Endometrial microvascular endothelial cells (primary cell): ENCODE data around the gene SIM2. TPM values are rescaled to one million over a fixed set of nuclear protein-coding genes. Genes with fewer than 3 reads are reported as not detected.
"Not testable (repeated sequence)": the region's sequence is repeated elsewhere in the genome, so short reads cannot be mapped to it uniquely, and the experiment has no call there.

Experiments used
- in situ Hi-C: cut with HindIII; loops from 2 replicates; pipeline ENCODE4 v1.10.0; 2017; ENCODE audit warnings: low sequenced_read_pairs, low pct_unique_long_range_greater_than_20kb; ENCODE audit errors: inconsistent ontology term
- total RNA-seq: library from RNA; depleted of rRNA; stranded (reverse); fragments of >200 nt; gene quantifications from one replicate; pipeline ENCODE4 v1.2.3, GENCODE V29; 2015; ENCODE audit errors: inconsistent ontology term

The SIM2 gene
- total RNA-seq = under 0.01 TPM

GRCh38 chr21:36698981-36699545 lies at the start of gene SIM2:
TSS of gene SIM2 (plus strand) at chr21:36699115. CDS start at chr21:36699747, 632 bp downstream.
- in situ Hi-C loops = no loop called here

DNA sequence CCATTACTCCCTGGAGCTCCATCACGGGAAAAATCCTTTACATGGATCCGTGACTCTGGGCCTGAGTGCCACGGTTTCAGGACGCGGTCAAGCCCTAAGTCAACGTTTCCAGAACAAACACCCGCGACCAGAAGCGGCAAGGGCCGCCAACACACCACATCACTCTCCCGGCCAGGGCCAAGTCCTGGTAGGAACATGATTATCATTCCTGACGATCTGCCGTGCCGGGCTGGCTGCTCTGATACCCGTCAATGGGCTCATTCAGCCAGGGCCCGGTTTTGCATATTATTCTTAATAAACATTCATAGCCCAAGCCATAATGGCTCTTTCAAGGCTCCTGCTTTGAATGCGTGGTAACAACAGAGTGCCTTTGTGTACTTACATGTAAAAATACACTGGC lies 44.6 kb upstream of the SIM2 start:
- in situ Hi-C loops = no loop called here

- in situ Hi-C loops = no loop called here
Observed at GRCh38 chr21:36654796-36655325, 44.1 kb upstream of the SIM2 start.

- in situ Hi-C loops = no loop called here
Observed at GRCh38 chr21:36656138-36656537, 42.8 kb upstream of the SIM2 start.

DNA sequence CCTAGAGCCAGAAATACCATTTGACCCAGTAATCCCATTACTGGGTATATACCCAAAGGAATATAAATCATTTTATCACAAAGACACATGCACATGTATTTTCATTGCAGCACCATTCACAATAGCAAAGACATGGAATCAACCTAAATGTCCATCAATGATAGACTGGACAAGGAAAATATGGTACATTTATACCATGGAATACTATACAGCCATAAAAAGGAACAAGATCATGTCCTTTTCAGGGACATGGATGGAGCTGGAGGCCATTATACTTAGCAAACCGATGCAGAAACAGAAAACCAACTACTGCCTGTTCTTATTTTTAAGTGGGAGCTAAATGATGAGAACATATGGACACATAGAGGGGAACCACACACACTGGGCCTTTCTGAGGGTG lies 41.6 kb upstream of the SIM2 start:
- in situ Hi-C loops = not testable (repeated sequence)

DNA sequence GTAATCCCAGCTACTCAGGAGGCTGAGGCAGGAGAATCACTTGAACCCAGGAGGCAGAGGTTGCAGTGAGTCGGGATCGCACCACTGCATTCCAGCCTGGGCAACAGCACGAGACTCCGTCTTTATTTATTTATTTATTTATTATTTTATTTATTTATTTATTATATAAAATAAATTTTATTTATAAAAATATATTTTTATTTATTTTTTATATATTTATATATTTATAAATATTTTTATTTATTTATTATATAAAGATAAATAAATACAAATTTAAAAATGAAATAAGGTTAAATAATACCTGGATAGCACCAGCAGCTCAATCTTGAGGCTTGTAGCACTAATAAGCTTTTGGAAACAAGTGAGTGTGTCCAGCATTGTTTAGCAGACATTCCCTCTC lies 40.9 kb upstream of the SIM2 start:
- in situ Hi-C loops = no loop called here

- in situ Hi-C loops = no loop called here
Observed at GRCh38 chr21:36658926-36659325, 40.0 kb upstream of the SIM2 start.

DNA sequence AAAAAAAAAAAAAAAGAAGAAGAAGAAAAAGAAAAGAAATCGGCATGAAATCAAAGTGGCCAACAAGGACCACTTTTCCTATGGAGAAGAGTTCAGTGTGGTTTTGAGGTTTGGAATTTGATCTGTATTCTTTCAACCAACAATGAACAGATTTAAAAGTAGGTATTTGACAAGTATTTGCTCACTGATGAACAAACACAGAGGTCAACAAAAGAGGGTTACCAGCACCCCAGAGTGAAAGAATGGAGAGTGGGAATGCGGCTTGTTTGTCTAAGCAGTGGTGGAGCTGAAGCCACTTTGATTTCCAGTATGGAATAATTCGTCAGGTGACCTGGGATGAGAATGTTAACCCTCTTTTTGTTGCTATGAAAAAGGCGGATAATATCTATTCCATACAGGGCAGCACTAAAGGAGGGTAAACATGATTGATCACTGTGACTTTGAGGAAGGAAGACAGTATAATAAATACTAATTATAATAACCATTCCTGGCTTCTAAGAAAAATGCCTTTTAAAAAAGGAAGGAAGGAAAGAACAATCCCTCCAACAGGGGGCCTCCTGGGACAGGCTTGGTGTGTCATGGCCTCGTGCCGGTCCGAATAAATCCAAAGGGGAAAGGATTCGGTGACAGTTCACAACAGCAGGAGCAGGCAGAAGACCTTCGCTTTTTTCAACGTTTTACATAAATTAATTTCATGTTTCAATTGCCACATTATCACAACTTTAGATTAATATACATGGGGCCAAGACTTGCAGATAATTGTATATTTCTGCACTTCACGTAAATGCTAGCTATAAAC lies 37.2 kb upstream of the SIM2 start:
- in situ Hi-C loops = no loop called here

DNA sequence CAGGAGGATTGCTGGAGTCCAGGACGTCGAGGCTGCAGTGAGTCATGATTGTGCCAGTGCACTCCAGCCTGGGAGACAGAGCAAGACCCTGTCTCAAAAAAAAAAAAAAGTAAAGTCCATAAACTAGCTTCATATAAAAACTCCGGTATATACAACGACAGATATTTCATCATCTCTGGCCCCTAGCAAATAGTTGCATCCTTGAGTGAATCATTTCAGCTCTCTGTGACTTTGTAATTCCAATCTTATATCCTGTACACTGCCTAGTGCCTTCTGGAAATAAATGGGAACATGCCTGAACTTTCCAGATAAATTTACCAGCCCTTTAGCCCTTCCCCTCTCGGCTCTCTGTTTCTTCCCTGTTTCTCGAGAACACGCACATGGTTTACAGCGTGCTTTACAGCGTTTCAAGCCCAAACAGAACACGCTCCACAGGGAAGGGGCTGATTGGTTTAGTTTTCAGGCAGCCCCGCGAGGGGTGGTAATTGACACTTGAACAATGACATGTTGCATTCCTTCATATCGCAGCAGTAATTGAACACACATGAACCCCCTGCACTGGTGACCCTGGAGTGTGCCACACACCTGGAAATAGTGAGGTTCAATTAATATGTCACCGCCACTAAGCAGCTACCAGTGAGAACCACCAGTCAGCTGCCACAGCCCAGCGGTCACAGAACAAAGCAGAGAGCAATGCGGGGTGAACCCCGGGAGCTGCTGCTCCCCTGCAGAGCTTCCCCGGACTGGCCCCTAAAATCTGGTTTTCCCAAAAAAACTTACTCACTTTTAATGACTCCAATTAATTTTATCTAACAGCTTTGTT lies 35.7 kb upstream of the SIM2 start:
- in situ Hi-C loops = no loop called here

DNA sequence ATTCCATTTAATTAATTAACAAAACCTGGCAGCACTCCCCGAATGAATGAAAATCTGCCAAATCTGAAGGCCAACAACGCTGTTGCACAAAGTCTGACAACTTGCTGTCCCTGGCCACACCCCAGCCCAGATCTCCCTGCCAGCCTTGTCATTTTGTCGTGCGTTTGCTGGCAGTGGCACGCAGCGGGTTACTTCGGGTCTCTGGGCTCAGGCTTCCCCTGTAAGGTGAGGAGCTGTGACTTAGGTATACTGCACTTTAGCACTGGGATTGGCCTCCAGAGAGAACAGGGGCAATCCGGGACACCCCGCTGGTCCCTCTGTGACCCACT lies 34.3 kb upstream of the SIM2 start:
- in situ Hi-C loops = no loop called here

DNA sequence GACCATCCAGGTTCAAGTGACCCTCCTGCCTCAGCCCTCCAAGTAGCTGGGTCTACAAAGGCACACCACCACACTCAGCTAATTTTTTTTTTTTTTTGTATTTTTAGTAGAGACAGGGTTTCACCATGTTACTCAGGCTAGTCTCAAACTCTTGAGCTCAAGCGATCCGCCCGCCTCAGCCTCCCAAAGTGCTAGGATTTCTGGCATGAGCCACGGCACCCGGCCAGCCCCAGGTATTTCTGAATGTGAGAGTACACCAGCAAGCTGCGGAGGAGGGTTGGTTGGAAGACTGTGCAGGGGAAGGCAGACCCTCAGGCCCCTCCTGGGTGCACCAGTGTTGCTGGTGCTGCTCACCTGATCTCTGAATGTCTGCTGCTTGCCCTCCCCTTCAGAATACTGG lies 33.1 kb upstream of the SIM2 start:
- in situ Hi-C loops = no loop called here

GRCh38 chr21:36668713-36669112 lies 30.2 kb upstream of the SIM2 start:
- in situ Hi-C loops = no loop called here

- in situ Hi-C loops = no loop called here
Observed at GRCh38 chr21:36671836-36672235, 27.1 kb upstream of the SIM2 start.

- in situ Hi-C loops = not testable (repeated sequence)
Observed at GRCh38 chr21:36672296-36672695, 26.6 kb upstream of the SIM2 start.

DNA sequence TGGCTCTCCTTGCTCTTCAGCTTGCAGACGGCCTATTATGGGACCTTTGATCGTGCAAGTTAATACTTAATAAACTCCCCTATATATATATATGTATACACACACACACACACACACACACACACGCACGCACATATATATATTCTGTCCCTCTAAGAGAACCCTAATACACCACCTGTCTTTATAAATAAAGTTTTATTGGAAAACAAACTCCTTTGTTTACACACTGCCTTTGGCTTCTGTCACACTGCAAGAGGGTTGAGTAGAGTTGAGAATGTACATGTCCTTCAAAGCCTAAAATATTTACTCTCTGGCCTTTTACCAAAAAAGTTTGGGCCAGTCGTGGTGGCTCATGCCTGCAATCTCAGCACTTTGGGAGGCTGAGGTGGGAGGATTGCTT lies 26.2 kb upstream of the SIM2 start:
- in situ Hi-C loops = no loop called here

- in situ Hi-C loops = no loop called here
Observed at GRCh38 chr21:36676039-36676950, 22.6 kb upstream of the SIM2 start.

- in situ Hi-C loops = no loop called here
Observed at GRCh38 chr21:36677443-36677842, 21.5 kb upstream of the SIM2 start.

- in situ Hi-C loops = no loop called here
Observed at GRCh38 chr21:36678538-36678937, 20.4 kb upstream of the SIM2 start.

GRCh38 chr21:36681117-36681631 lies 17.7 kb upstream of the SIM2 start:
- in situ Hi-C loops = no loop called here
